Measurements from ENCODE around the gene FAM210A.

Gene FAM210A

GRCh38 chr18:13653746-13654433 lies 72.5 kb downstream of the FAM210A start:
- DNase-seq (ENCODE audit: low spot score) = no peak
- no peak for TF ChIP-seq CTCF (IDR thresholded peaks at IDR 0.05; ENCODE audit: extremely low read depth, missing control alignments)

DNA sequence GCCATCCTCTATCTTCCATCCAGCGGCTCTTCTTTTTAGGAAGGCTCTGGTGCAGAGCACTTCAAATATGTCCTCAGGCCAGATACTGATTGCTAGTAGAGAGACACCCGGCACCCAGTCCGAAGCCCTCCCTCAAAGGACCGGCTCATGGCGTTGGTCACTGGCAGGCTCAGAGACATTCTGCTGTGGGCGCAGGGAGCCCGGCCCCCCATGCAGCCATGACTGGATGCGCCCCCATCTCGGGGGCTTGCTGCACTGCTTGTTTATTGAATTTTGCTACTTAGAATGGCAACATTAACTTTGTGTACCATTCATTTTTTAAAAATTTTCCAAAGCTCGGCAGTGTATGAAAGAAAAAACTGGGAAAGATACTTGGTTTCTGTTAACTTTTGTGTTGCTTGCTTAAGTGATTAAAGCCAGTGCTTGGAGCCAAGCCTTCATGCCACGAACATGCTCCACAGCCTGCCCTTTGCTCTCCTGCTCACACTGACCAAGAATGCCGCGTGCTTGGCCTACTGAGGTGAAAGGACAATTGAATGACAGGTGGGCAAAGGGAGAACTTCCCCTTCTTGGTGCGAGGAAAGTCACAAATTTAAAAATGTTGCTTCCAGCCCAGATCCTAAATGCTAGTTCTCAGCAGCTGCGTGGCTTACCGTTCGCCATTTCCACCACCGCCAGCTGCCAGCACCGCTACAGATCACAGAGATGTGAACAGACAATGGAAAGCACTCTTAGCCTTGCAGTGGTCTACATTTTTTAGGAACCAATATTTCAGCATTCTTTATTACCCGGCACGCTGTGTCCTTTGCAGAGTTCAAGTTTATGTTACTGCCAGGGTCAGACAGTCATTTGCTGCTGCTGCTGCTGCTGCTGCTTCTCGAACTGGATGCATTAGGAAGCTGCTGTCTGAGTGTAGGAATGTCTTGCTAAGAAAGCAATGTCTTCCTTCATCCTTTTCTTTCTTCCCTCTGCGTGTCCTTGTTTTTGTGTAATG lies 76.7 kb downstream of the FAM210A start:
- no peak for DNase-seq (ENCODE audit: low spot score)
- no peak for TF ChIP-seq CTCF (IDR thresholded peaks at IDR 0.05; ENCODE audit: extremely low read depth, missing control alignments)

GRCh38 chr18:13647761-13648160 lies 78.6 kb downstream of the FAM210A start:
- DNase-seq (ENCODE audit: low spot score) = no peak
- TF ChIP-seq CTCF (IDR thresholded peaks at IDR 0.05; ENCODE audit: extremely low read depth, missing control alignments) = no peak

GRCh38 chr18:13646633-13647032 lies 79.7 kb downstream of the FAM210A start:
- TF ChIP-seq CTCF (IDR thresholded peaks at IDR 0.05; ENCODE audit: extremely low read depth, missing control alignments) = no peak
- DNase-seq (ENCODE audit: low spot score) = no peak

- DNase-seq (ENCODE audit: low spot score) = no peak
- TF ChIP-seq CTCF (IDR thresholded peaks at IDR 0.05; ENCODE audit: extremely low read depth, missing control alignments) = no peak
Measured at GRCh38 chr18:13645093-13645492, 81.3 kb downstream of the FAM210A start.

GRCh38 chr18:13643261-13643751 lies 83.1 kb downstream of the FAM210A start:
- no peak for TF ChIP-seq CTCF (IDR thresholded peaks at IDR 0.05; ENCODE audit: extremely low read depth, missing control alignments)

DNA sequence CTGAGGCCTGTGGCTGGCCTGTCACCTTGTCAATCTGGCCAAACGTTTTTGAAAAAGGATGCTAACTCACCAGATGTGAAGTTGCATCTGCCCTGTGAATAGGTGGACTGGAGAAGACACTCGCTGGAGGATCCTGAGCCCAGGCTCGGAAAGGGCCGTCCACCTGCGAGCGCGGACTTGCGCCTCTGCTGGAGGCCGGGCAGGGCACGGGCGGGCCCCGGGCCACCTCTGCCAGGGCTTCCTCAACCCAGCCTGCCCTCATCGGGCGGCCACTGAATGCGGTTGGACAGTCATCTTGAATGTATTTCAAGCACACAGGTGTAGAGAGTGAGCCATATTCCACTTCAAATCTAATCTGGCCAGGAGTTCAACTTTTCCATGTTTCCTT lies 83.9 kb downstream of the FAM210A start:
- TF ChIP-seq CTCF (IDR thresholded peaks at IDR 0.05; ENCODE audit: extremely low read depth, missing control alignments) = no peak
- DNase-seq (ENCODE audit: low spot score) = peak; percentile 47

More at GRCh38 chr18:13643261-13643751, 83.1 kb downstream of the FAM210A start:
- peak; percentile 25 for DNase-seq (ENCODE audit: low spot score)
